Measurements from ENCODE around the gene LCE3E. TPM values are rescaled to one million over a fixed set of nuclear protein-coding genes. Genes with fewer than 3 reads are reported as not detected.

Gene LCE3E, protein sequence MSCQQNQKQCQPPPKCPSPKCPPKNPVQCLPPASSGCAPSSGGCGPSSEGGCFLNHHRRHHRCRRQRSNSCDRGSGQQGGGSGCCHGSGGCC
- total RNA-seq (2021; ENCODE audit: unreplicated experiment) (not detected), Bru-seq, nascent RNA (not detected), BruChase-seq, experiment 1, labeled RNA remaining after a 6-hour chase (not detected), BruChase-seq, experiment 2, labeled RNA remaining after a 2-hour chase (not detected)
- polyA plus RNA-seq (2012) = not detected in 2 replicates
- long read RNA-seq = 0 reads

DNA sequence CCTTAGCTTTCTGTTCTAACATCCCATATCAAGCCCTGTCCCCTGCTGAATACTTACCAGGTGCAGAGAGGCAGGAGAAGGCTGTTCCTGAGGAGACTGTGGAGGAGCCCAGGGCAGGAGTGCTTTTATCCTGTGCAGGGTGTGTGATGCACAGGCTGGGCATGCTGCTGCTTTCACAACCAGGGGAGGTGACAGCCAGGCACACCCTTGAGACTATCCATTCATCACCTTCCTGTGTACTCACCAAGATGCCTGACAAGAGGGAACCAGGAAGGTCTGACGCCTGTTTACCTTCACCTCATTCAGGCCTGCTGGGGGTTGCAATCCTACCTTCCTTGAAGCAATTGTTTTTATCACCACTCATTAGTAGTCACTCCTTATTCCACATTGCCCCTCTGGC is at the start of gene LCE3E:
Gene LCE3E, minus strand, starts transcription at position 100 of the 400 bp plus-strand sequence. CDS start 572 bp downstream, outside the sequence.
- BruUV-seq (replicated peaks) = no TSS peak
- ChIA-PET CTCF (no interaction called here), POLR2A (no interaction called here)

More for the DNA sequence above, at the start of gene LCE3E:
- no peak within 1 kb of the TSS for H3K4me2 ChIP-seq (ENCODE audit: low read length)
- no peak within 1 kb of the TSS for H3K27ac ChIP-seq (ENCODE audit: low read depth, low read length)
- ATAC-seq (no peak), DNase-seq (ENCODE audit: low read depth, low spot score) (no peak)
- no peak within 1 kb of the TSS for H3K4me3 ChIP-seq (replicated peaks in 1 of 2; ENCODE audit: low read depth in 1 of 2, low read length in 2 of 2)
- H3K9me3 ChIP-seq (ENCODE audit: control insufficient read depth in 1 of 2, insufficient read depth in 1 of 2, low read depth in 1 of 2, low read length in 2 of 2) = no peaks in the 10 kb centered on the region
- no peaks in the 10 kb centered on the region for H3K36me3 ChIP-seq (ENCODE audit: control insufficient read depth in 1 of 2, insufficient read depth in 2 of 2, low read length in 2 of 2)
- TF ChIP-seq, protein P1, sequence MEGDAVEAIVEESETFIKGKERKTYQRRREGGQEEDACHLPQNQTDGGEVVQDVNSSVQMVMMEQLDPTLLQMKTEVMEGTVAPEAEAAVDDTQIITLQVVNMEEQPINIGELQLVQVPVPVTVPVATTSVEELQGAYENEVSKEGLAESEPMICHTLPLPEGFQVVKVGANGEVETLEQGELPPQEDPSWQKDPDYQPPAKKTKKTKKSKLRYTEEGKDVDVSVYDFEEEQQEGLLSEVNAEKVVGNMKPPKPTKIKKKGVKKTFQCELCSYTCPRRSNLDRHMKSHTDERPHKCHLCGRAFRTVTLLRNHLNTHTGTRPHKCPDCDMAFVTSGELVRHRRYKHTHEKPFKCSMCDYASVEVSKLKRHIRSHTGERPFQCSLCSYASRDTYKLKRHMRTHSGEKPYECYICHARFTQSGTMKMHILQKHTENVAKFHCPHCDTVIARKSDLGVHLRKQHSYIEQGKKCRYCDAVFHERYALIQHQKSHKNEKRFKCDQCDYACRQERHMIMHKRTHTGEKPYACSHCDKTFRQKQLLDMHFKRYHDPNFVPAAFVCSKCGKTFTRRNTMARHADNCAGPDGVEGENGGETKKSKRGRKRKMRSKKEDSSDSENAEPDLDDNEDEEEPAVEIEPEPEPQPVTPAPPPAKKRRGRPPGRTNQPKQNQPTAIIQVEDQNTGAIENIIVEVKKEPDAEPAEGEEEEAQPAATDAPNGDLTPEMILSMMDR (IDR thresholded peaks at IDR 0.05 in 2 of 3, conservative IDR thresholded peaks at IDR 0.05 in 1 of 3; ENCODE audit: borderline replicate concordance in 1 of 3, insufficient read depth in 1 of 3, low read depth in 2 of 3, low read length in 2 of 3) = no peak
- TF ChIP-seq ZNF274 (IDR thresholded peaks at IDR 0.05; ENCODE audit: low read depth, low read length) (no peak), ZFX (IDR thresholded peaks at IDR 0.05) (no peak), SRF (IDR thresholded peaks at IDR 0.05; ENCODE audit: low read depth) (no peak), SP1 (IDR thresholded peaks at IDR 0.05; ENCODE audit: low read depth) (no peak), TCF7L2 (IDR thresholded peaks at IDR 0.05; ENCODE audit: borderline replicate concordance, extremely low read depth, insufficient read depth, insufficient read length) (no peak), CEBPB (IDR thresholded peaks at IDR 0.05; ENCODE audit: low read depth) (no peak), JUND (IDR thresholded peaks at IDR 0.05) (no peak), POLR2AphosphoS5 (IDR thresholded peaks at IDR 0.05; ENCODE audit: low read depth, low read length) (no peak), ELF1 (IDR thresholded peaks at IDR 0.05; ENCODE audit: borderline replicate concordance, low read depth) (no peak), FOSL1 (IDR thresholded peaks at IDR 0.05; ENCODE audit: low read depth) (no peak), RAD21 (IDR thresholded peaks at IDR 0.05; ENCODE audit: low read depth) (no peak), SIN3A (IDR thresholded peaks at IDR 0.05; ENCODE audit: low read depth) (no peak), CBX3 (IDR thresholded peaks at IDR 0.05; ENCODE audit: low read depth) (no peak)
- TF ChIP-seq, protein P2, sequence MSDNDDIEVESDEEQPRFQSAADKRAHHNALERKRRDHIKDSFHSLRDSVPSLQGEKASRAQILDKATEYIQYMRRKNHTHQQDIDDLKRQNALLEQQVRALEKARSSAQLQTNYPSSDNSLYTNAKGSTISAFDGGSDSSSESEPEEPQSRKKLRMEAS (IDR thresholded peaks at IDR 0.05) = no peak
- TF ChIP-seq, protein P3, sequence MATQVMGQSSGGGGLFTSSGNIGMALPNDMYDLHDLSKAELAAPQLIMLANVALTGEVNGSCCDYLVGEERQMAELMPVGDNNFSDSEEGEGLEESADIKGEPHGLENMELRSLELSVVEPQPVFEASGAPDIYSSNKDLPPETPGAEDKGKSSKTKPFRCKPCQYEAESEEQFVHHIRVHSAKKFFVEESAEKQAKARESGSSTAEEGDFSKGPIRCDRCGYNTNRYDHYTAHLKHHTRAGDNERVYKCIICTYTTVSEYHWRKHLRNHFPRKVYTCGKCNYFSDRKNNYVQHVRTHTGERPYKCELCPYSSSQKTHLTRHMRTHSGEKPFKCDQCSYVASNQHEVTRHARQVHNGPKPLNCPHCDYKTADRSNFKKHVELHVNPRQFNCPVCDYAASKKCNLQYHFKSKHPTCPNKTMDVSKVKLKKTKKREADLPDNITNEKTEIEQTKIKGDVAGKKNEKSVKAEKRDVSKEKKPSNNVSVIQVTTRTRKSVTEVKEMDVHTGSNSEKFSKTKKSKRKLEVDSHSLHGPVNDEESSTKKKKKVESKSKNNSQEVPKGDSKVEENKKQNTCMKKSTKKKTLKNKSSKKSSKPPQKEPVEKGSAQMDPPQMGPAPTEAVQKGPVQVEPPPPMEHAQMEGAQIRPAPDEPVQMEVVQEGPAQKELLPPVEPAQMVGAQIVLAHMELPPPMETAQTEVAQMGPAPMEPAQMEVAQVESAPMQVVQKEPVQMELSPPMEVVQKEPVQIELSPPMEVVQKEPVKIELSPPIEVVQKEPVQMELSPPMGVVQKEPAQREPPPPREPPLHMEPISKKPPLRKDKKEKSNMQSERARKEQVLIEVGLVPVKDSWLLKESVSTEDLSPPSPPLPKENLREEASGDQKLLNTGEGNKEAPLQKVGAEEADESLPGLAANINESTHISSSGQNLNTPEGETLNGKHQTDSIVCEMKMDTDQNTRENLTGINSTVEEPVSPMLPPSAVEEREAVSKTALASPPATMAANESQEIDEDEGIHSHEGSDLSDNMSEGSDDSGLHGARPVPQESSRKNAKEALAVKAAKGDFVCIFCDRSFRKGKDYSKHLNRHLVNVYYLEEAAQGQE (IDR thresholded peaks at IDR 0.05; ENCODE audit: low read depth) = no peak
- TF ChIP-seq, protein P4, sequence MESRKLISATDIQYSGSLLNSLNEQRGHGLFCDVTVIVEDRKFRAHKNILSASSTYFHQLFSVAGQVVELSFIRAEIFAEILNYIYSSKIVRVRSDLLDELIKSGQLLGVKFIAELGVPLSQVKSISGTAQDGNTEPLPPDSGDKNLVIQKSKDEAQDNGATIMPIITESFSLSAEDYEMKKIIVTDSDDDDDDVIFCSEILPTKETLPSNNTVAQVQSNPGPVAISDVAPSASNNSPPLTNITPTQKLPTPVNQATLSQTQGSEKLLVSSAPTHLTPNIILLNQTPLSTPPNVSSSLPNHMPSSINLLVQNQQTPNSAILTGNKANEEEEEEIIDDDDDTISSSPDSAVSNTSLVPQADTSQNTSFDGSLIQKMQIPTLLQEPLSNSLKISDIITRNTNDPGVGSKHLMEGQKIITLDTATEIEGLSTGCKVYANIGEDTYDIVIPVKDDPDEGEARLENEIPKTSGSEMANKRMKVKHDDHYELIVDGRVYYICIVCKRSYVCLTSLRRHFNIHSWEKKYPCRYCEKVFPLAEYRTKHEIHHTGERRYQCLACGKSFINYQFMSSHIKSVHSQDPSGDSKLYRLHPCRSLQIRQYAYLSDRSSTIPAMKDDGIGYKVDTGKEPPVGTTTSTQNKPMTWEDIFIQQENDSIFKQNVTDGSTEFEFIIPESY (IDR thresholded peaks at IDR 0.05; ENCODE audit: extremely low read depth, insufficient replicate concordance, low read length) = no peak
- intact Hi-C loops (cut with micrococcal nuclease) = no loop called here
- H3K79me2 ChIP-seq (ENCODE audit: insufficient read depth, low read length) = no peaks in the 10 kb centered on the region
- no peaks in the 10 kb centered on the region for H4K20me1 ChIP-seq (ENCODE audit: insufficient read depth)
- peaks cover 5% of the 10 kb centered on the region for H3K27me3 ChIP-seq (ENCODE audit: insufficient read depth, low read length)
- H2AFZ ChIP-seq (ENCODE audit: low read depth, low read length, poor library complexity, severe bottlenecking) = no peak within 1 kb of the TSS
- H3K9ac ChIP-seq (ENCODE audit: low read length) = no peak within 1 kb of the TSS
- H3K4me1 ChIP-seq (ENCODE audit: control insufficient read depth in 1 of 2, insufficient read depth in 2 of 2, low read length in 2 of 2) = no peaks in the 10 kb centered on the region
- no peaks in the 10 kb centered on the region for H3K9me2 ChIP-seq (ENCODE audit: insufficient read depth)
- RAD21 ChIA-PET (ENCODE audit: low non-redundant PET in 1 of 2, low total read pairs in 2 of 2, uncharacterized antibody in 2 of 2, unreplicated experiment in 2 of 2) = no interaction called here

Measured in HCT116 (cell line).